ENCODE measurements around the gene ARL6. TPM values are rescaled to one million over a fixed set of nuclear protein-coding genes. Genes with fewer than 3 reads are reported as not detected.
A peak's percentile ranks its signal among the peaks of the same experiment; 100 is the strongest.

The ARL6 gene
- total and polyA plus RNA-seq, 4 donors: 3.3 to 20.8 (median 8.0) TPM

GRCh38 chr3:97772926-97773325, 8.4 kb downstream of the ARL6 start:
- no peak for ATAC-seq (ENCODE audit: insufficient read depth, low FRiP score)
- no peak for DNase-seq
- peaks cover 0 to 4% (median 0%) of the 10 kb centered on the region in 4 donors for H3K9me3 ChIP-seq (ENCODE audit: control insufficient read depth in 4 of 4, insufficient read depth in 3 of 4, low read length in 3 of 4)
- H3K9ac ChIP-seq (ENCODE audit: insufficient read depth in 1 of 2, low read length in 2 of 2): no peak overlapping the region
- H3K4me3 ChIP-seq: no peak overlapping the region
- no peak for TF ChIP-seq CTCF (IDR thresholded peaks at IDR 0.05; ENCODE audit: control extremely low read depth, extremely low read depth)
- peaks cover 0 to 30% (median 9%) of the 10 kb centered on the region in 4 donors for H3K36me3 ChIP-seq (ENCODE audit: control insufficient read depth in 4 of 4, insufficient read depth in 4 of 4, low read length in 4 of 4)
- peaks cover 0 to under 1% (median 0%) of the 10 kb centered on the region in 5 donors for H3K4me1 ChIP-seq (ENCODE audit: control insufficient read depth in 5 of 5, insufficient read depth in 5 of 5, low read length in 5 of 5)
- H3K27me3 ChIP-seq (ENCODE audit: control insufficient read depth in 3 of 3, insufficient read depth in 3 of 3, low read length in 2 of 3): no peaks in the 10 kb centered on the region
- H3K27ac ChIP-seq (ENCODE audit: low read depth in 1 of 2, low read length in 1 of 2): no peak overlapping the region
- WGBS, 2 donors: 94 to 97% methylated on average over 3 of the region's 3 CpGs

- Histone ChIP-seq H3K4me3 (no peak overlapping the region), H3K27me3 (ENCODE audit: control insufficient read depth in 3 of 3, insufficient read depth in 3 of 3, low read length in 2 of 3) (no peaks in the 10 kb centered on the region), H3K4me1 (ENCODE audit: control insufficient read depth in 5 of 5, insufficient read depth in 5 of 5, low read length in 5 of 5) (peaks cover 0 to 8% (median 0%) of the 10 kb centered on the region in 5 donors), H3K27ac (ENCODE audit: low read depth in 1 of 2, low read length in 1 of 2) (no peak overlapping the region), H3K36me3 (ENCODE audit: control insufficient read depth in 4 of 4, insufficient read depth in 4 of 4, low read length in 4 of 4) (peaks cover 0 to 10% (median 6%) of the 10 kb centered on the region in 4 donors), H3K9me3 (ENCODE audit: control insufficient read depth in 4 of 4, insufficient read depth in 3 of 4, low read length in 3 of 4) (no peaks in the 10 kb centered on the region), H3K9ac (ENCODE audit: insufficient read depth in 1 of 2, low read length in 2 of 2) (peak overlapping the region in 1 of 2 donors; percentile 32)
- ATAC-seq (ENCODE audit: insufficient read depth, low FRiP score) (no peak), DNase-seq (peak in 2 of 3 donors; percentile 19 to 35)
- TF ChIP-seq CTCF (IDR thresholded peaks at IDR 0.05; ENCODE audit: control extremely low read depth, extremely low read depth): no peak
Measured at GRCh38 chr3:97778152-97778551, 13.6 kb downstream of the ARL6 start.

GRCh38 chr3:97793420-97794019, 29.0 kb downstream of the ARL6 start:
- Histone ChIP-seq H3K9ac (ENCODE audit: insufficient read depth in 1 of 2, low read length in 2 of 2) (no peak overlapping the region), H3K4me1 (ENCODE audit: control insufficient read depth in 5 of 5, insufficient read depth in 5 of 5, low read length in 5 of 5) (no peaks in the 10 kb centered on the region), H3K4me3 (no peak overlapping the region), H3K36me3 (ENCODE audit: control insufficient read depth in 4 of 4, insufficient read depth in 4 of 4, low read length in 4 of 4) (peaks cover 0 to 2% (median 0%) of the 10 kb centered on the region in 4 donors), H3K9me3 (ENCODE audit: control insufficient read depth in 4 of 4, insufficient read depth in 3 of 4, low read length in 3 of 4) (no peaks in the 10 kb centered on the region), H3K27ac (ENCODE audit: low read depth in 1 of 2, low read length in 1 of 2) (no peak overlapping the region), H3K27me3 (ENCODE audit: control insufficient read depth in 3 of 3, insufficient read depth in 3 of 3, low read length in 2 of 3) (no peaks in the 10 kb centered on the region)
- peak; percentile 73 for TF ChIP-seq CTCF (IDR thresholded peaks at IDR 0.05; ENCODE audit: control extremely low read depth, extremely low read depth)
- DNase-seq (peak in 2 of 3 donors; percentile 77 to 83), ATAC-seq (ENCODE audit: insufficient read depth, low FRiP score) (peak; percentile 66)

GRCh38 chr3:97795951-97796350, 31.4 kb downstream of the ARL6 start:
- no peak for ATAC-seq (ENCODE audit: insufficient read depth, low FRiP score)
- Histone ChIP-seq H3K27ac (ENCODE audit: low read depth in 1 of 2, low read length in 1 of 2) (no peak overlapping the region), H3K9ac (ENCODE audit: insufficient read depth in 1 of 2, low read length in 2 of 2) (no peak overlapping the region), H3K9me3 (ENCODE audit: control insufficient read depth in 4 of 4, insufficient read depth in 3 of 4, low read length in 3 of 4) (no peaks in the 10 kb centered on the region), H3K27me3 (ENCODE audit: control insufficient read depth in 3 of 3, insufficient read depth in 3 of 3, low read length in 2 of 3) (no peaks in the 10 kb centered on the region), H3K4me3 (no peak overlapping the region), H3K4me1 (ENCODE audit: control insufficient read depth in 5 of 5, insufficient read depth in 5 of 5, low read length in 5 of 5) (no peaks in the 10 kb centered on the region), H3K36me3 (ENCODE audit: control insufficient read depth in 4 of 4, insufficient read depth in 4 of 4, low read length in 4 of 4) (peaks cover 0 to 3% (median 1%) of the 10 kb centered on the region in 4 donors)
- no peak for TF ChIP-seq CTCF (IDR thresholded peaks at IDR 0.05; ENCODE audit: control extremely low read depth, extremely low read depth)
- WGBS, 2 donors: 93 to 96% methylated on average over 4 of the region's 4 CpGs
- no peak for DNase-seq
